ENCODE results near the gene FAM219B.

FAM219B gene

GRCh38 chr15:74857671-74858368 is 48.8 kb downstream of the FAM219B start:
- Histone ChIP-seq H3K36me3 (ENCODE audit: insufficient read depth, low read length) (no peaks in the 10 kb centered on the region), H3K9me3 (ENCODE audit: control insufficient read depth, insufficient read depth, low read length) (no peaks in the 10 kb centered on the region), H3K4me1 (ENCODE audit: insufficient read depth, low read length) (no peaks in the 10 kb centered on the region), H3K9ac (ENCODE audit: low read depth, low read length) (no peak overlapping the region)

GRCh38 chr15:74857082-74857655 is 49.5 kb downstream of the FAM219B start:
- H3K4me1 ChIP-seq (ENCODE audit: insufficient read depth, low read length): no peaks in the 10 kb centered on the region
- H3K36me3 ChIP-seq (ENCODE audit: insufficient read depth, low read length): no peaks in the 10 kb centered on the region
- no peaks in the 10 kb centered on the region for H3K9me3 ChIP-seq (ENCODE audit: control insufficient read depth, insufficient read depth, low read length)
- H3K9ac ChIP-seq (ENCODE audit: low read depth, low read length): no peak overlapping the region

- no peaks in the 10 kb centered on the region for H3K36me3 ChIP-seq (ENCODE audit: insufficient read depth, low read length)
- no peak overlapping the region for H3K9ac ChIP-seq (ENCODE audit: low read depth, low read length)
- no peaks in the 10 kb centered on the region for H3K4me1 ChIP-seq (ENCODE audit: insufficient read depth, low read length)
- no peaks in the 10 kb centered on the region for H3K9me3 ChIP-seq (ENCODE audit: control insufficient read depth, insufficient read depth, low read length)
Observed at GRCh38 chr15:74856537-74856936, 50.1 kb downstream of the FAM219B start.

GRCh38 chr15:74855857-74856256 is 50.8 kb downstream of the FAM219B start:
- Histone ChIP-seq H3K36me3 (ENCODE audit: insufficient read depth, low read length) (no peaks in the 10 kb centered on the region), H3K9me3 (ENCODE audit: control insufficient read depth, insufficient read depth, low read length) (no peaks in the 10 kb centered on the region), H3K4me1 (ENCODE audit: insufficient read depth, low read length) (no peaks in the 10 kb centered on the region), H3K9ac (ENCODE audit: low read depth, low read length) (no peak overlapping the region)

GRCh38 chr15:74854453-74855022 is 52.1 kb downstream of the FAM219B start:
- Histone ChIP-seq H3K4me1 (ENCODE audit: insufficient read depth, low read length) (no peaks in the 10 kb centered on the region), H3K36me3 (ENCODE audit: insufficient read depth, low read length) (no peaks in the 10 kb centered on the region), H3K9ac (ENCODE audit: low read depth, low read length) (no peak overlapping the region), H3K9me3 (ENCODE audit: control insufficient read depth, insufficient read depth, low read length) (no peaks in the 10 kb centered on the region)

GRCh38 chr15:74851960-74852359 is 54.7 kb downstream of the FAM219B start:
- Histone ChIP-seq H3K36me3 (ENCODE audit: insufficient read depth, low read length) (no peaks in the 10 kb centered on the region; the same call in 1 of the 2 replicates), H3K9ac (ENCODE audit: low read depth, low read length) (no peak overlapping the region), H3K9me3 (ENCODE audit: control insufficient read depth, insufficient read depth, low read length) (no peaks in the 10 kb centered on the region), H3K4me1 (ENCODE audit: insufficient read depth, low read length) (no peaks in the 10 kb centered on the region)

GRCh38 chr15:74850393-74850792 is 56.3 kb downstream of the FAM219B start:
- Histone ChIP-seq H3K9ac (ENCODE audit: low read depth, low read length) (no peak overlapping the region), H3K9me3 (ENCODE audit: control insufficient read depth, insufficient read depth, low read length) (no peaks in the 10 kb centered on the region), H3K4me1 (ENCODE audit: insufficient read depth, low read length) (no peaks in the 10 kb centered on the region), H3K36me3 (ENCODE audit: insufficient read depth, low read length) (no peaks in the 10 kb centered on the region; the same call in 1 of the 2 replicates)
